Peyer's patch (tissue), 4 donors: ENCODE measurements around the gene KIRREL3.

Experiments used
- CTCF ChIP-seq, 6 experiments: fragments of 450-650 bp in 4 of 6; fragments of 200-600 bp in 2 of 6; sonication (generic) in 1 of 6; IDR thresholded peaks; one replicate each; pipeline ENCODE4 v1.5.1; 2017 to 2019; ENCODE audit warnings: antibody characterized with exemption in 6 of 6, mild to moderate bottlenecking in 3 of 6, moderate library complexity in 1 of 6
- POLR2A ChIP-seq, 2 donors: fragments of 450-650 bp; IDR thresholded peaks; one replicate each; pipeline ENCODE4 v1.5.1; 2017; ENCODE audit warnings: antibody characterized with exemption in 2 of 2, mild to moderate bottlenecking in 2 of 2, moderate library complexity in 2 of 2

GRCh38 chr11:127039591-127039990 lies 39.0 kb upstream of the KIRREL3 start:
- TF ChIP-seq CTCF (IDR thresholded peaks at IDR 0.05): no peak
- no peak for TF ChIP-seq POLR2A (IDR thresholded peaks at IDR 0.05)
